IMR-90 (cell line): ENCODE results near the gene SMO. TPM values are rescaled to one million over a fixed set of nuclear protein-coding genes. Genes with fewer than 3 reads are reported as not detected.

Source experiments
- ATAC-seq: fragments of 200-7000 bp; cut with Tn5 transposase; 2 replicates; pipeline ENCODE4 v1.9.1; 2020; ENCODE audit warnings: low read depth, mild to moderate bottlenecking, moderate library complexity
- BruUV-seq: library from RNA; stranded (reverse); fragments of 400-500 nt; replicated peaks from 2 replicates; lab custom pipeline; 2021; lab: Mats Ljungman, UMichigan
- CTCF ChIA-PET: fragments of 300-600 bp; formaldehyde crosslinking; extraction: SDS; loops from one replicate; lab custom pipeline; 2021; ENCODE audit warnings: antibody characterized with exemption; lab: Yijun Ruan, JAX
- POLR2A ChIA-PET: fragments of 300-600 bp; sonication (Branson Sonifier 250); formaldehyde crosslinking; loops from one replicate; lab custom pipeline; 2022; ENCODE audit warnings: antibody characterized with exemption; ENCODE audit not compliant: unreplicated experiment; lab: Charles Lee
- DNase-seq: peaks from one replicate; pipeline ENCODE4 v3.0.0; 2013
- H2AFZ ChIP-seq: replicated peaks from 2 replicates; pipeline ENCODE3; 2013; ENCODE audit warnings: low read length, mild to moderate bottlenecking; ENCODE audit not compliant: poor library complexity
- H2AK5ac ChIP-seq: 2 replicates; pipeline ENCODE4 v1.6.1; 2013; ENCODE audit warnings: low read depth, low read length, inconsistent platforms
- H2AK9ac ChIP-seq: replicated peaks from 2 replicates; pipeline ENCODE3; 2013; ENCODE audit warnings: mild to moderate bottlenecking, low read depth, low read length, moderate library complexity; ENCODE audit not compliant: poor library complexity
- H2BK120ac ChIP-seq: 2 replicates; pipeline ENCODE4 v1.6.1; 2013; ENCODE audit warnings: low read depth, low read length, inconsistent platforms
- H2BK15ac ChIP-seq: 3 replicates; pipeline ENCODE4 v1.6.1; 2013; ENCODE audit warnings: low read depth, low read length, inconsistent platforms
- H2BK20ac ChIP-seq: 2 replicates; pipeline ENCODE4 v1.6.1; 2013; ENCODE audit warnings: low read depth, mild to moderate bottlenecking, inconsistent platforms, low read length, moderate library complexity
- H2BK5ac ChIP-seq: 2 replicates; pipeline ENCODE4 v1.6.1; 2013; ENCODE audit warnings: mild to moderate bottlenecking, low read depth, low read length, inconsistent platforms; ENCODE audit not compliant: poor library complexity, severe bottlenecking
- H3K14ac ChIP-seq: replicated peaks from 2 replicates; pipeline ENCODE4 v1.6.1; 2013; ENCODE audit warnings: low read depth, low read length, inconsistent platforms
- H3K18ac ChIP-seq: 2 replicates; pipeline ENCODE4 v1.6.1; 2013; ENCODE audit warnings: low read depth, low read length, control low read depth
- H3K23ac ChIP-seq: 2 replicates; pipeline ENCODE4 v1.6.1; 2013; ENCODE audit warnings: low read depth, low read length, inconsistent platforms
- H3K27ac ChIP-seq: 2 replicates; pipeline ENCODE4 v1.5.1; 2013; ENCODE audit warnings: mild to moderate bottlenecking, control low read depth, low read length; ENCODE audit not compliant: insufficient read depth
- H3K27me3 ChIP-seq: 2 replicates; pipeline ENCODE4 v1.6.1; 2013; ENCODE audit warnings: low read length; ENCODE audit not compliant: control insufficient read depth, insufficient read depth
- H3K36me3 ChIP-seq: 2 replicates; pipeline ENCODE4 v1.6.1; 2013; ENCODE audit warnings: low read length, mixed read lengths; ENCODE audit not compliant: control insufficient read depth, insufficient read depth
- H3K4ac ChIP-seq: 2 replicates; pipeline ENCODE4 v1.6.1; 2013; ENCODE audit warnings: low read depth, low read length, inconsistent platforms
- H3K4me1 ChIP-seq: 2 replicates; pipeline ENCODE4 v1.6.1; 2013; ENCODE audit warnings: low read length, mixed read lengths; ENCODE audit not compliant: control insufficient read depth, insufficient read depth
- H3K4me2 ChIP-seq: 2 replicates; pipeline ENCODE4 v1.6.1; 2013; ENCODE audit warnings: low read depth, mild to moderate bottlenecking, control low read depth, low read length, moderate library complexity
- H3K4me3 ChIP-seq: 2 replicates; pipeline ENCODE4 v1.5.1; 2013; ENCODE audit warnings: low read depth, mild to moderate bottlenecking, control low read depth, low read length, moderate library complexity; ENCODE audit not compliant: insufficient read depth
- H3K56ac ChIP-seq: 2 replicates; pipeline ENCODE4 v1.6.1; 2013; ENCODE audit warnings: low read length, inconsistent platforms; ENCODE audit not compliant: insufficient read depth; ENCODE audit errors: extremely low read depth
- H3K79me1 ChIP-seq, 2 experiments: 2 replicates each; pipeline ENCODE4 v1.6.1; 2013; ENCODE audit warnings: low read length in 2 of 2, inconsistent platforms in 1 of 2, low read depth in 1 of 2
- H3K9ac ChIP-seq: 2 replicates; pipeline ENCODE4 v1.6.1; 2013; ENCODE audit warnings: low read depth, low read length, control low read depth
- H3K9me1 ChIP-seq: 2 replicates; pipeline ENCODE4 v1.6.1; 2013; ENCODE audit warnings: low read length, inconsistent platforms; ENCODE audit not compliant: insufficient read depth
- H3K9me3 ChIP-seq: 2 replicates; pipeline ENCODE4 v1.6.1; 2013; ENCODE audit warnings: low read length; ENCODE audit not compliant: control insufficient read depth, insufficient read depth
- H4K20me1 ChIP-seq: 2 replicates; pipeline ENCODE4 v1.6.1; 2013; ENCODE audit warnings: low read length, inconsistent platforms; ENCODE audit not compliant: insufficient read depth
- H4K5ac ChIP-seq: 2 replicates; pipeline ENCODE4 v1.6.1; 2013; ENCODE audit warnings: mild to moderate bottlenecking, low read depth, low read length, control low read depth
- H4K8ac ChIP-seq, 2 experiments: 2 replicates each; pipeline ENCODE4 v1.6.1; 2013; ENCODE audit warnings: low read depth in 2 of 2, low read length in 2 of 2, control low read depth in 1 of 2, inconsistent platforms in 1 of 2
- H4K91ac ChIP-seq: 2 replicates; pipeline ENCODE4 v1.6.1; 2013; ENCODE audit warnings: low read depth, low read length, inconsistent platforms; ENCODE audit not compliant: insufficient read depth
- CEBPB ChIP-seq: IDR thresholded peaks from 2 replicates; pipeline ENCODE4 v1.6.1; 2012; ENCODE audit warnings: low read depth, low read length, improper control_type of control experiment
- CHD1 ChIP-seq: IDR thresholded peaks from 2 replicates; pipeline ENCODE4 v1.6.1; 2012; ENCODE audit warnings: low read depth, low read length, improper control_type of control experiment
- CTCF ChIP-seq: conservative IDR thresholded peaks from 2 replicates; pipeline ENCODE4 v1.5.1; 2012; ENCODE audit warnings: mild to moderate bottlenecking, low read depth, low read length, improper control_type of control experiment
- MAFK ChIP-seq: IDR thresholded peaks from 2 replicates; pipeline ENCODE4 v1.6.1; 2012; ENCODE audit warnings: low read depth, low read length, improper control_type of control experiment
- MAZ ChIP-seq: IDR thresholded peaks from 2 replicates; pipeline ENCODE4 v1.6.1; 2012; ENCODE audit warnings: low read depth, mild to moderate bottlenecking, low read length, improper control_type of control experiment, moderate library complexity, borderline replicate concordance
- MXI1 ChIP-seq: IDR thresholded peaks from 2 replicates; pipeline ENCODE4 v1.6.1; 2012; ENCODE audit warnings: low read depth, mild to moderate bottlenecking, low read length, moderate library complexity, borderline replicate concordance
- NFE2L2 ChIP-seq: fragments of 150-350 bp; IDR thresholded peaks from 2 replicates; pipeline ENCODE4 v1.6.1; 2016; ENCODE audit warnings: low read depth, mild to moderate bottlenecking, low read length
- RAD21 ChIP-seq: IDR thresholded peaks from 2 replicates; pipeline ENCODE4 v1.6.1; 2012; ENCODE audit warnings: low read length, improper control_type of control experiment
- RCOR1 ChIP-seq: IDR thresholded peaks from 2 replicates; pipeline ENCODE4 v1.6.1; 2012; ENCODE audit warnings: mild to moderate bottlenecking, low read length, improper control_type of control experiment; ENCODE audit not compliant: insufficient replicate concordance
- RFX5 ChIP-seq: IDR thresholded peaks from 2 replicates; pipeline ENCODE4 v1.8.0; 2012; ENCODE audit warnings: low read depth, mild to moderate bottlenecking, low read length, moderate library complexity
- SMC3 ChIP-seq: fragments of 150-350 bp; IDR thresholded peaks from 2 replicates; pipeline ENCODE4 v1.6.1; 2016; ENCODE audit warnings: low read depth, mild to moderate bottlenecking, antibody characterized with exemption, low read length, moderate library complexity
- USF2 ChIP-seq: fragments of 150-350 bp; IDR thresholded peaks from 2 replicates; pipeline ENCODE4 v1.6.1; 2017; ENCODE audit warnings: mild to moderate bottlenecking, antibody characterized with exemption, low read length, low read depth
- WGBS, 2 experiments: methylation state at CpG; one replicate each; pipeline versions ENCODE4 v1.1.5 to v1.1.7; 2013; ENCODE audit warnings: missing lambda C conversion rate in 2 of 2; ENCODE audit not compliant: insufficient read length in 1 of 2; ENCODE audit errors: extremely low coverage in 2 of 2; 5-methylcytosine and 5-hydroxymethylcytosine counted together
- dilution Hi-C: fragments of 300-500 bp; cut with HindIII; formaldehyde crosslinking; loops from one replicate; pipeline ENCODE4 v1.14.3; 2018; ENCODE audit warnings: low sequenced_read_pairs; ENCODE audit not compliant: unreplicated experiment
- in situ Hi-C: fragments of 300-500 bp; cut with MboI; formaldehyde crosslinking; loops from 3 replicates; pipeline ENCODE4 v1.14.3; 2019; ENCODE audit warnings: low sequenced_read_pairs, inconsistent platforms, mixed read lengths
- intact Hi-C: fragments of 100-400 bp; cut with micrococcal nuclease; formaldehyde crosslinking; loops from 2 replicates; pipeline ENCODE4 v1.10.0; 2022
- polyA plus RNA-seq, 3 experiments: library from polyadenylated mRNA; depleted of rRNA; stranded (reverse); fragments of >200 nt; gene quantifications; 2 replicates each; pipeline ENCODE4 v1.2.3, GENCODE V29; 2012; ENCODE audit warnings: low replicate concordance in 1 of 3
- total RNA-seq: library from RNA; depleted of rRNA; stranded (reverse); fragments of >200 nt; gene quantifications from 2 replicates; pipeline ENCODE4 v1.2.3, GENCODE V29; 2012

The SMO gene
- total and polyA plus RNA-seq, 2 of the 4 experiments (the other 2 are of a cell fraction): 18.5 to 24.7 TPM

DNA sequence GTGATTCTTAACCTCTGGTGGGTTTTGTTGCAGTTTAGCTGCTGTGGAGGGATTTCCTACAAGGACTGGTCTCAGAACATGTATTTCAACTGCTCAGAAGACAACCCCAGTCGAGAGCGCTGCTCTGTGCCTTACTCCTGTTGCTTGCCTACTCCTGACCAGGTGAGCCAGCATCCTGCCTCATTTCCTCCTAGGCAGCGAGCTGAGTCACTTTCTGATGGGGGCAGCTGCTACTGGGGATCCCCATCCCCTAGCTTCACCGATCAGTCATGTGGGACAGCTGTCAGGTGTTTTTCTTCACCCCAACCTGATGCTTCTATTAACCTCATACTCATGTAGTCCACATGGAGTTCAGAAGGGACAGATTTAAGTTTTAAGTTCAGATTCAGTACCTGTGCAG is 21.7 kb upstream of the SMO start:
- no peak overlapping the region for H3K4me2 ChIP-seq
- ATAC-seq (no peak), DNase-seq (no peak)
- no peak overlapping the region for H4K8ac ChIP-seq
- H2AK9ac ChIP-seq: no peak overlapping the region
- H3K4ac ChIP-seq: no peak overlapping the region
- dilution Hi-C loops (no loop called here), in situ Hi-C loops (loop anchor here (5.0 kb wide), 1 partner anchor 41 kb away; no protein-coding TSS in a partner anchor), intact Hi-C loops (no loop called here)
- H4K5ac ChIP-seq: no peak overlapping the region
- POLR2A ChIA-PET: no interaction called here
- no peaks in the 10 kb centered on the region for H4K20me1 ChIP-seq
- no peak overlapping the region for H2AFZ ChIP-seq
- H3K4me3 ChIP-seq: no peak overlapping the region
- H3K9me1 ChIP-seq: no peaks in the 10 kb centered on the region
- no peak overlapping the region for H3K23ac ChIP-seq
- no peak overlapping the region for H3K9ac ChIP-seq
- no peak overlapping the region for H2BK120ac ChIP-seq
- H3K56ac ChIP-seq: no peak overlapping the region
- no peak overlapping the region for H4K91ac ChIP-seq
- peaks cover 48% of the 10 kb centered on the region for H3K27me3 ChIP-seq
- H3K9me3 ChIP-seq: no peaks in the 10 kb centered on the region
- no peak for TF ChIP-seq RCOR1
- TF ChIP-seq MAZ: no peak
- TF ChIP-seq CHD1: no peak
- TF ChIP-seq CTCF: no peak
- TF ChIP-seq MXI1: no peak
- no peak for TF ChIP-seq USF2
- TF ChIP-seq RFX5: no peak
- TF ChIP-seq CEBPB: no peak
- TF ChIP-seq SMC3: no peak
- no peak for TF ChIP-seq RAD21
- TF ChIP-seq NFE2L2: no peak
- TF ChIP-seq MAFK: no peak
- no peaks in the 10 kb centered on the region for H3K79me1 ChIP-seq
- BruUV-seq: no TSS peak
- H2BK15ac ChIP-seq: no peak overlapping the region
- H2BK20ac ChIP-seq: no peak overlapping the region
- no peak overlapping the region for H2BK5ac ChIP-seq
- no CpG with 5 or more reads among the region's 4 CpGs for WGBS, 2 experiments
- CTCF ChIA-PET: interaction anchor here (1.0 kb wide), 1 partner anchor 44 kb away, joined by 3 read pairs; no protein-coding TSS in a partner anchor
- H3K27ac ChIP-seq: no peak overlapping the region
- H3K36me3 ChIP-seq: no peaks in the 10 kb centered on the region
- no peaks in the 10 kb centered on the region; the same call in 1 of the 2 replicates for H3K4me1 ChIP-seq
- H3K14ac ChIP-seq: no peak overlapping the region
- no peak overlapping the region for H2AK5ac ChIP-seq
- H3K18ac ChIP-seq: no peak overlapping the region
